Epidermal melanocyte (primary cell): ENCODE results near the gene CENPB.
"Not testable (repeated sequence)": the region's sequence is repeated elsewhere in the genome, so short reads cannot be mapped to it uniquely, and the experiment has no call there.

Source experiments
- DNase-seq: peaks from one replicate; pipeline ENCODE4 v3.0.0; 2011; ENCODE audit warnings: low spot score; ENCODE audit not compliant: insufficient read length

Gene CENPB

DNA sequence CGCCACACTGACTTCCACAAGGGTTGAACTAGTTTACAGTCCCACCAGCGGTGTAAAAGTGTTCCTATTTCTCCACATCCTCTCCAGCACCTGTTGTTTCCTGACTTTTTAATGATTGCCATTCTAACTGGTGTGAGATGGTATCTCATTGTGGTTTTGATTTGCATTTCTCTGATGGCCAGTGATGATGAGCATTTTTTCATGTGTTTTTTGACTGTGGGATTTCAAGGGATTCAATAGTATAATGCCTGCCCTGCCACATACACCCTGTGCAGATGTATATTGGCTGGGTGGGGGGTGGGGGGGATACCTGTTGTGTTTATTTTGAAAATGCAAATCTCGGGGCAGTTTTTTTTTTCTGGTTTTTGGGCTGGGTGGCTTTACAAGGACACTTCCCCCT lies 7.6 kb upstream of the CENPB start:
- DNase-seq: not testable (repeated sequence)

DNA sequence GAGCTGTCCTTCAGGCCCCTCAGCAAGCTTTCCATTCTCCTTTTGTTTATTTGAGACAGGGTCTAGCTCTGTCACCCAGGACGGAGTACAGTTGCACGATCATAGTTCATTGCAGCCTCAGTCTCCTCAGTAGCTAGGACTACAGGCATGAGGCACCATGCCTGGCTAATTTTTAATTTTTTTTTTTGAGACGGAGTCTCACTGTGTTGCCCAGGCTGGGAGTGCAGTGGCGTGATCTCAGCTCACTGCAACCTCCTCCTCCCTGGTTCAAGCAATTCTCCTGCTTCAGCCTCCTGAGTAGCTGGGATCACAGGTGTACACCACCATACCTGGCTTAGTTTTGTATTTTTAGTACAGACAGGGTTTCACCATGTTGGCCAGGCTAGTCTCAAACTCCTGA lies 2.7 kb upstream of the CENPB start:
- DNase-seq: not testable (repeated sequence)

DNA sequence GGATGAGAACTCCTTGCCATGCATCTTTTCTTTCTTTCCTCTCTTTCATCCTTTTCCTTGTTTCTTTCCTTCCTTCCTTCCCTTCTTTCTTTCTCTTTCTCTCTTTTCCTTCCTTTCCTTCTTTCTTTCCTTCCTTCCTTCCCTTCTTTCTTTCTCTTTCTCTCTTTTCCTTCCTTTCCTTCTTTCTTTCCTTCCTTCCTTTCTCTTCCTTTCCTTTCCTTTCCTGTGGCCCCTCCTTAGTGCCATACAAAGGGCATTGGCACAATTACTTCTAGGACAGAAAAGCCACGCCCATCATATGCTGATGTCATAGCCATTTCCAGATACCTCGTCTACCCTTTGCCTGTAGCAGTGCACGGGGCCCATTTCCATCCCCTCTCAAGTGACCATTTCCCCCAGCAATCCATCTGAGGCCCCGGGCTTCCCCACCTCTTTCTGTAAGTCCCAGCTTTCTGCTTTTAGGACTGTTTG lies 2.2 kb upstream of the CENPB start:
- no peak for DNase-seq

DNA sequence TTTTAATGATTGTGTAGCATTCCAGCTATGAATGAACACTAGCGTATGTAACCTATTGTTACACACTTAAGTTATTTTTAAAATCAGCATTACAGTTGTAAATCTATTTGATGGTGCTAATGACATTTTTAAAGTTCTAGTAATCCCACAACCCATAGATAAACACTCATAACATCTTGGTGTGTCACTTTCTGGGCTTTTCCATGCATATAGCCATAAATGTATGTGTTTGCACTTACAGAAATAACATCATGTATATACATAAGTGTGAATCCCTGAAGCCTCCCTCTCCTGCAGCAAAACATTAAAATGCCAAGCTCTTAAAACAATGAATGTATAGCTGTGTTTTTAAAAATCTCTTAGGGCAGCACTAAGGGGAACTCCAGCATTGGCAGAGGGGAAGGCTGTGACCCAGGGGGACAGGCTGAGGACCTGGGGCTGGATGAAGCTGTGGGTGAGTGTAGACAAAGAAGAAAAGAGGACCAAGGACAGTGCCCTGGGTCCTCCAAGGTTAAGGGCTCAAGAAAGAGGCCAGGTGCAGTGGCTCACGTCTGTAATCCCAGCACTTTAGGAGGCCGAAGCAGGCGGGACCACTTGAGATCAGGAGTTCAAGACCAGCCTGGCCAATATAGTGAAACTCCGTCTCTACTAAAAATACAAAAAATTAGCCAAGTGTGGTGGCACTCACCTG lies 929 bp upstream of the CENPB start:
- no peak for DNase-seq

DNA sequence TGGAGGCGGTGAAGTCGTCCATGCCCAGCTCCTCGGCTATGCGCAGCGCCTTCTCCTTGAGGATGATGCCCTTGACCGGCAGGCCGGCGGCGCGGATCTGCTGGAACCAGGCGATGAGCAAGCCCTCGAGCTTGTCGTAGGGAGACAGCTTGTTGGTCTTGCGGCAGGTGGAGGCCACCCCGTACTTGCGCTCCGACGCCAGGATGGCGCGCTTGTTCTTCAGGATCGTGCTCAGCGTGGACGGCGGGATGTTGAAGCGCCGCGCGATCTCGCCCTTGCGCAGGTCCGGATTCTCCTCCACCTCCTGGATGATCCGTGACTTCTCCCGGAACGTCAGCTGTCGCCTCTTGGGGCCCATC lies 435 bp downstream of the CENPB start:
- DNase-seq: no peak

DNA sequence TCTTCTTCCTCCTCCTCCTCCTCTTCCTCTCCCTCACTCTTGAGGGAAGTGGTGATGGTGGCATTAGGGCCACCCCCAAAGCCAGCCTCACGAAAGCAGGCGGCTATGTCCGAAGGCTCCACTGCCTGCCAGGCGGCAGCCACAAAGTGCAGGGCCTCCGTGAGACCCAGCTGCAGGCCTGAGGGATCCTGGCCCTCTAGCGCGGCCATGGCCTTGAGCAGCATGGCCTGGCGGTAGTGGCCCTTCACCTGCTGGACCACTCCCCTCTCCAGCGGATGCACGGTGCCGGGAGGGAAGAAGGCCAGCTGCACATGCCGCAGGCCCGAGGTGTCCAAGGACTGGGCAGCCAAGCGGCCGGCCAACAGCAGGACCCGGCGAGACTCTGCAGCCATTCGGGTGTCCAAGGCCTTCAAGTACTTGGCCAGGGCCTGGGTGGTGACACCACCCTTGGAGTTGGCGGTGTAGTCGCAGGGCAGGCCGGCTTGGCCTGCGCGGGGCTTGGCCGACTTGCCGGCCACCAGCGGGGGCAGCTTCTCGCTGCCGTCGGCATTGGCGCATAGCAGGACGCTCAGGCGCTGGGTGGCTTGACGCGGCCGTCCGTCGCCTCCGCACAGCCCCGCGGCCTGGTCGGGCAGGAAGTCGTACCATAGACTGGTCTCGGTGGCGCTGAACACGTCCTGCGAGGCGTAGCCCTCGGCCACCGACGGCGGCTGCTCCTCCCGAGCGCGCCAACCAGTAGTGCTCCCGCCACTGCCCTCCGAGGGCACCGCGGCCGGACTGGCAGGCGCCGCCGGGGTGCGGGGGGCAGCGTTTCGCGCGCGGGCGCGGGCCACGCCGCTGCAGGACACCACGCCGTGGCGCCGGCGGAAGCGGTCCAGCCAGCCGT lies 1.1 kb downstream of the CENPB start:
- DNase-seq: no peak

DNA sequence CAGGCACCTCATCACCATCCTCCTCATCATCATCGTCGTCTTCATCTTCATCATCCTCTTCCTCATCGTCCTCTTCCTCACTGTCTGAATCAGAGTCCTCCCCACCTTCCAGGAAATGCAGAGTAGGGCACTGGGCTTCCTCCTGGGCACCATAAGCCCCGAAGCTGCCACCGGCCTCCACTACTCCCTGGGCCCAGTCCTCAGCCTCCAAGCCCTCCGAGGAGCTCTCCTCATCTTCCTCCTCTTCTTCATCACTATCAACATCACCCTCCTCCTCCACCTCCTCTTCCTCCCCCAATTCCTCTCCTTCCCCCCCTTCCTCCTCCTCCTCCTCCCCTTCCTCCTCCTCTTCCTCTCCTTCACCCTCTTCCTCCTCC lies 1.7 kb downstream of the CENPB start:
- no peak for DNase-seq

DNA sequence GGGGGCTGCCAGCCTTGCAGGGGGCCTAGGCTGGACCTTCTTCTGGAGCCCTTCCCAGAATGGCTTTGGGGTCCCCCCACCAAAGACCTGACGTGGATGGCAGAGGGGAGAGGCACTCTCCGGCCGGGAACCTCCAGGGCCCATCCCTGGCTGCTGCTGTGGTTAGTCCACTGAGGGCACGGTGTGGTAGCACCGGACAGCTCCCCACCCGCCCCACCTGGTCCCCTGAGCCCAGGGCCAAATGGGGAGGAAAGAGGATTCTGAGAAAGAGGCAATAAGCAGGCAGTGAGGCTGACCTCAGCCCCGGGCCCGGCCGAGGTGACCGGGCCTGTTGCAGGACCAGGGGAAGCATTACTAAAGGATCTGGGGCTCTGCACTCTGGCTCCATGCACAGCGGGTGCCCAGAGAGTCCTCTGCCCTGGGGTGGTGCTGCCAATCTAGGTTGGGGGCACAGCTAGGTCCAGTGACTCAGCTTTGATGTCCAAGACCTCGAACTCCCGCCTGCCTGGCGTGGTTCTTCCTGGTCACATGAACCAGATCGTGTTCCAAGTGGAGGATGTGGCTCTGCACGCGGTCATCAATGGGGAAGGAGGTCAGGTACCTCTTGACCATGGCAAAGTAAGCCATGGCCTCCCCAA lies 2.2 kb downstream of the CENPB start:
- no peak for DNase-seq

DNA sequence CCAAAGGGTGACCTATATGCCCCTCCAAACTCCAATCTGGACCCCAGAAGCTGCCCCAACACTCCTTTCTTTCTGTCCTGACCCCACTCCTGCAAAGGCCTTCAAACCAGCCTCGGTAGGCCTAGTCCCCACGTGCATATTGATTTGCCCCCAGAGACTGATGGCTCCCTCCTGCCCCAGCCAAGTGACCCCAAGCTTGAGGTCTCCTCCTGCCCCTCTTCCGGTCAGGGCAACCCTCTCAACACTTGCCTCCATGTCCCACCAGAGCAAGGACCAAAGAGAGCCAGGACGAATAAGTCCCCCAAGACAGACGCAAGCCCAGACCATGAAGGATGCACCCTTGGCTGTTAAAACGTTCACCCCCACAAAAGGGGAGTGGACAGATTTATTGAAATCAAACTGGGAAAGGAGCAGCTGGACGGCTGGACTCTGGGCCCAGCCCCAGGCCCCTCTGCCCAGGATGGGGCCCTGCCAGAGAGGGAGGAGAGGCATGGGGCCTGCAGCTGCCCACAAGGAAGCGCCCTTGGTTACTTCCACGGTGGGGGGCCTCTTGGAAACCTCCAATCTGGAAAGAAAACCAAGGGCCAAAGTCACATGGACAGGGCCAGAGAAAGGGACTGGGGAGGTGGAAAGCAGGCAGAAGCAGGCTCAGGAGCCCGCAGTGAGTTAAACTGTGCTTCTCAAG lies 2.9 kb downstream of the CENPB start:
- no peak for DNase-seq

DNA sequence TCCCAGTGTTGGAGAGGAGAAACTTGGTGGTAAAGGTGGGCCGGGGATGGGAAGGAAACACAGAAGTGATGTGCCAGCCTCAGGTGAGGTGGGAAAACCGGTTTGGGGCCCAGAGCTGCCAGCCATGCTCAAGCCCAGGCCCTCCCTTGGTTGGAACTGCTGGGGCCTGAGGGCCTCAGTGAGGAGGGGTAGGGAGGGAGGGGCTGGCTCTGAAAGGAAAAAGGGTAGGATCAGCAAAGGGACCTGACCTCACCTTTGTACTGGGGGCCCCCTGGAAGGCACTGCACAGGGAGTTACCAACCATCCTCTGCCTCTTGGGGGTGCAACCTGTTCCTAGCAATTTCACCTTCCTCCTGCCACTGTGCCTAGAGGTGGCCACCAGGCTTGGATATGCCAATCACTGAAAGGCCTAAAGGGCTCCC lies 3.5 kb downstream of the CENPB start:
- DNase-seq: no peak

DNA sequence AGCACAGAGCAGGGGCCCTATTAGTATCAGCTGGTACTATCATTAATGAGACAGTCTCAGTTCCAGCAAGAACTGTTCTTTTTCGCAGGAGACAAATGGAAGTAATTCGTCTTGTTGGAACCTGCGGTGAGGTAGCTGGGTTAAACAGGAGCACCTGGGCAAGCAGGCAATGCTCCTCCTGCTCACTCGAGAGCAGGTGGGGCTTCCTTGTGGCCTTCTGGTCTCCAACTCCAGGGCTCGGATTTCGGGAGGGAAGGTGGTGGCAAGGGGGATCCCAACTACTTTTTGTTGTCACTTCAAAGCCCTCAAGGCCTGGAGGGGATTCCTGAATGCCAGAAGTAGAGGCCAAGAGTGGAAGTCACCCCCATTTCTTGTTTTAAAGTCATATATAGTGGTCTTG lies 3.9 kb downstream of the CENPB start:
- DNase-seq: no peak

DNA sequence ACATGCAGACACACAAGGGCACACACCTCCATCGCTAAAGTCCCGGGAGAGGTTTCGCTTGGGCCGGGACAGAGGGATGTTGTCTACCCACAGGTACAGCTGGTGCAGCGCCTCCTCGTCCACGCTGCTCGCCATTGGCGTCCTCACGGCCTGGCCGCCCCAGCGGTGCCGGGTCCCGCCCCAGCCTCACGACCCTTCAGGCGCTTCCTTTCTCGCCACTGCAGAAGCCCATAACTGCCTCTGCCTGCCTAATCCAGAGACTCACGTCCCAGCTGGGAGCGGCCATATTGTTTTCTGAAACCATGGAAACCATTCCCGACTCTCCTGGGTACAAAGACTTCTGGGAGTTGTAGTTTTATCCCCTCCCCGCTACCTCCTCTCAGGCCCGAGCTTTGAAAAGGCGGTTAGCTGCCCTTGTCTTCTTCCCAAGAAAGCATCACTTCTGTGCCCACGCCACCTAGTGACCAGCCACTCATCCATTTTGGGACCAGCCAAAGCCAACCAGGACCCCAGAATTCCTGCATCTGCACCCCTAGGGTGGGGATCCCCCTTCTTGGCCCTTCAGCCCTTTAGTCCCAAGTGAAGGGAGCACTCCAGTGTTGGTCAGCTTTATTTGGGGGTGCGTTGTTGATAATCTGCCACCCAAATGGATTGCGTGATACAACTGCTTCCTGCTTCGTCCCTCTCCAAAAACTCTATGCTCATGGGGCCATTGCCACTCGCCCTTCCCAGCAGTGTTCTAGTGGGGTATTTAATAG lies 5.2 kb downstream of the CENPB start, which contains the start of gene SPEF1:
Gene SPEF1 (minus strand): TSS at position 296 of the 758 bp plus-strand sequence. CDS start 161 bp downstream, at position 135.
- peak; percentile 100 for DNase-seq

DNA sequence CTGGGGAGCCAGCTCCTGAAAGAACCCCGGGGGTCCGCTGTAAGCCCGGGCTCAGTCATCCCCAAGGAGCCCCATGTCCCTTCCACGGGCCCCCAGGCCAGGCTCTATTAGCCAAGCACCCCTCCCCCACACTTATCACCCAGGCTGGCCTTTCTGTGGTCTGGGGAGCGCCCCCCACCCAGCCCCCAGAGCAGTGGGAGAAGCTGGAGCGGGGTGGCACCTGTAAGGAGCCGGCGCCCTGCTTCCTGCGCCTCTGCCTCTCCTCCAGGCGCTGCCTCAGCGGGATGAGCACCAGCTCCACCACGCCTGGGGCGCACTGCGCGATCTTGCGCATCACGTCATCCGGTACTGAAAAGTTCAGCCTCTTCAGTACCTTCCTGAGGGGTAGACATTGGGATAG lies 7.6 kb downstream of the CENPB start:
- DNase-seq: no peak

DNA sequence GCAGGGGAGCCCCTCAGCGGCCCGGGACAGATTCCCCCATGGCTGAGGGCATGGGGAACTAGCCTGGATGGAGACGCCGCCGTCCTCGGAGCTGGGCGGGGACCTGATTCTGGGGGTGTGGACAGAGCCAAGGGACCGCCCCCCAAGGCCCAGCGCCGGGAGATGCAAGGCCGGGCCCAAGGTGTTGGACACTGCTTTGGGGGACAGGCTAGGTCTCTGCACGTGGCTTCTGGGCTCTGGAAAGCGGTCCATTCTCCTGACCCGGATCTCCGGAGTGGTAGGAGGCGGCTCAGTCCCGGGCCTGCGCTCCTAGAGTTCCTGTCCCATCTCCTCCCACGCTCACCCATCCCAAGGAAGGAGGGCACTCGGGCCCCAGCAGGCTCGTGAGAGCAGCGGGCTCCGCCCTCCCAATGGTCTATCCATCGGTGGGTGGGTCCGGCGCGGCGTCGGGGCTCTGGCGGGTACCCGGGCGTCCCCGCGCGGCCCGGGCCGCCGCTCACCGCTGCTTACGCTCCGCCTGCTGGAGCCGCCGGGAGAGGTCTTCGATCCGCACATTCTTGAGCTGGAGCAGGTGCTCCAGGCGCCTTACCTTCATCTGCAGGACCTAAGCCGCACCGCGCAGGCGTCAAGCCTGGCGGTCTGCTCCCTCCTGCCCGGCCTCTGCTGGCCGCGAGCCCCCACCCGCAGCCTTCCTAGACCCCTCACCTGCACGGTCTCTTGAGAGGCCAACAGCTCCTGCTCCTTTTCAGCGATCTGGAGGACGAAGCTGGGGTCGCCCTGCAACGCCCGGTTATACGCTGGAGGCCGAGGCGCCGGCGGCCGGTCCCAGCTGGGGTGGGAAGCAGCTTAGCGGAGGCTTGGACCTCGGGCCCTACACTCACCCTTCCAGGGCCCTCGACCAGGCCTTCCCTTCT lies 8.6 kb downstream of the CENPB start:
- peak; percentile 82 for DNase-seq

DNA sequence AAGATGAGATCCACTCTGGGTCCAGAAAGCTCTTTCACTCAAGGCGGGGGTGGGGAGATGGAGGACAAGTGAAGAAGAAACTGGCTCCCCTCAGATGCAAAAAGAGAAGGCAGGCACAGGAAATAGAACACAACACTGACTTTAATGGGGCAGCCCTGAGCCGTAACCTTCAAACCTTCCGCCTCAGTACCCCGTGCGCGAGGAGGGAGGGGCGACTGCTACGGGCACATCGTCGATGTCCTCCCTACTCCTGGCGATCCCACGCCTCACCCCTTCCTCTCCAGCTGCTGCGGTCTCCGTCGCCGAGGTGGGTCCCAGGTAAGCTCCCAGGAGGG lies 9.2 kb downstream of the CENPB start:
- peak; percentile 15 for DNase-seq

DNA sequence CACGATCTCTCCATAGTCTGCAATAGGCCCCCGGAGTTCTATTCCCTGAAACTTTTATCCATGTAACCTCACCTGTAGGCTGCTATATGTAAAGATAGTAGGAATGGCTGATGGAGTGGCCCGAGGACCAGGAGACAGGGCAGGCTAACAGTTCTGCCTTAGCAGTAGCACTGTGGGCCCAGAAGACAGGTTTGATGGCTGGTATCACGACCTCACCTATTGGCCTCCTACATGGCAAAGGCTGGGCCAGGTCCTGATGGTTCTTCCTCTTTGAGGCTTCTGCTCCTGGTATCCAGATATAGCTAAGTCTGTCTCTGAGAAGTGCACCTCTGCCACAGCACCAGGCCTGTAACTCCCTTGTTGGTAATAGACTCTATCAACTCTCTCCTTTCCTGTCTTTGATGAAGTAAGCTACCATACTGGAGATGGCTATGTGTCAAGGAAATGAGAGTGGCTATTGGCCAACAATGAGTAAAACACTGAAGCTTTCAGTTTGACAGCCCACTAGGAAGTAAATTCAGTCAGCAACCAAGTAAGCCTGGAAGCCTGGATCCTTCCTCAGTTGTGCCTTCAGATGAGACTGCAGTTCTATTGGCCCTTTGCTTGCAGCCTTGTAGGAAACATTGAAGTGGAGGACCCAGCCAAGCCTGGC lies 11.0 kb downstream of the CENPB start:
- DNase-seq: peak; percentile 4

DNA sequence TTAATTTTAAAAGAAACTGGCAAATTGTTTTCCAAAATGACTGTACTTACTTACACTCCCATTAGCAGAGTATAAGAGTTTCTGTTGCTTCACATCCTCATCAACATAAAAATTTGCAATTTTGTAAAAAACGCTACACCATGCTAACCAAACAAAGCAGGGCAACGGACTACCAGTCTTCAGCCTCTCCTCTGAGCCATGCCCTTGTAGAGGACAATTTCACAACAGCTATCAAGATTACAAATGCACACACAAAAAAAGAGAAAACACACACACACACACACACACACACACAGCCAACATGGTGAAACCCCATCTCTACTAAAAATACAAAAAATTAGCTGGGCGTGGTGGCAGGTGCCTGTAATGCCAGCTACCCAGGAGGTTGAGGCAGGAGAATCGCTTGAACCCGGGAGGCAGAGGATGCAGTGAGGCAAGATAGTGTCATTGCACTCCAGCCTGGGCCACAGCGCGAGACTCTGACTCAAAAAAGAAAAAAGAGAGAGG lies 14.9 kb downstream of the CENPB start:
- peak; percentile 7 for DNase-seq

DNA sequence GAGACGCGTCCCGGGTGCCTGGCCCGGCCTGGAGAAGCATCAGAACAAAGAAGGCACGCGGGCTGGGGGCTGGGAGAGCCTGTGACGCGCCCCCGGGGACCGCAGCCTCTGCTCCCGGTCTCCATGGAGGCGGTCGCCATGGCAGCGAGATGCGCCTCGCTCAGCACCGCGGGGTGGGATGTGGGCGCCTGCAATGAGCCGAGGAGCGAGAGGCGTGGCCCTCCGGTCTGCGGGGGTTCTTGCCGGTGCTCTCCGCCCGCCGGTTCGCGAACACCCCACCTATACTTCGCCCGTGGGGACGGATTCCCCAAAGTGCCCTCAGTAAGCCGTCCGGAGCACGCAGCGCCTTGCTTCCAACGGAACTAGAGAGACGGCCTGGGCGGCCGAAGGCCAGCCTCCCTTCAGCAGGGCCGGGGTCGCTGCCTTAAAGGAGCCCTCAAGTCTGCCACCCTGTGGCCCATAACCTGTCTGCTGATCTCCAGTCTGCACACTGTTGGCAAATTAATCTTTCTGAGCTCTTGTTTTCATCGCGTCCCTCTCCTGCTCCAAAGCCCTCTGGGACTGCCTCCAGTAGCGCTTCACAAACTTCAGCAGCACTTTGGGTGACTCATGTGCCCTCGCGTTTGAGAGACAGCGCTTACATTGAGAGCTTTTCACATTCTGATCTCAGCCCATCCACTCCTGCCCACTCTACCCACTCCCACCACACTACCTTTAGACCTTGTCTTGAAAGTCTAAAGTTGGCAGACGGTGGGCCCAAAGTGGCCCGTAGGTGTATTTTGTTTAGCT lies 18.0 kb downstream of the CENPB start:
- DNase-seq: peak; percentile 61
